ENCODE results near the gene MPC1L. TPM values are rescaled to one million over a fixed set of nuclear protein-coding genes. Genes with fewer than 3 reads are reported as not detected.
"Not testable (repeated sequence)": the region's sequence is repeated elsewhere in the genome, so short reads cannot be mapped to it uniquely, and the experiment has no call there.

MPC1L gene
- total RNA-seq, 5 donors from 2014 or later (not counting 1 experiment from before 2014, with no cell fraction given) = not detected

DNA sequence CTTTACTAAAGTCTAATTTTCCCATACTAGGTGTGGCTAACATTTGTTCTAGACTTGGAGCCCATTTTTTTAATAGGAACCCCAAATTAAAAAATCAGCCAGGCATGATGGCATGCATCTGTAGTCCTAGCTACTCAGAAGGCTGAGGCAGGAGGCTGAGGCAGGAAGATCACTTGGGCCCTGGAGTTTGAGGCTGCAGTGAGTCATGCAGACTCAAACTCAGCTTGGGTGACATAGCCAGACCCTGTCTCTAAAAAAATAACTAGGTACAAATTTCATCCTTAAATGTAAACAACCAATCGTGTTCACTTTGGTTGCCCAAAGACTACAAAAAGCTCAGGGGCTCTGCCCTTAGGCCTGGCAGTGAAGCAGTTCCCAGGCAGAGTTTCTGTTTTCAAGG is 35.6 kb upstream of the MPC1L start:
- ATAC-seq (replicated peaks in 1 of 4) = peak in 3 of 4 experiments; percentile 38 to 46 (median 43)
- WGBS (ENCODE audit: insufficient coverage) = no CpG with 5 or more reads among the region's 1 CpG
- H3K4me1 Mint-ChIP-seq = peaks cover 43 to 60% (median 58%) of the 10 kb centered on the region in 3 donors

DNA sequence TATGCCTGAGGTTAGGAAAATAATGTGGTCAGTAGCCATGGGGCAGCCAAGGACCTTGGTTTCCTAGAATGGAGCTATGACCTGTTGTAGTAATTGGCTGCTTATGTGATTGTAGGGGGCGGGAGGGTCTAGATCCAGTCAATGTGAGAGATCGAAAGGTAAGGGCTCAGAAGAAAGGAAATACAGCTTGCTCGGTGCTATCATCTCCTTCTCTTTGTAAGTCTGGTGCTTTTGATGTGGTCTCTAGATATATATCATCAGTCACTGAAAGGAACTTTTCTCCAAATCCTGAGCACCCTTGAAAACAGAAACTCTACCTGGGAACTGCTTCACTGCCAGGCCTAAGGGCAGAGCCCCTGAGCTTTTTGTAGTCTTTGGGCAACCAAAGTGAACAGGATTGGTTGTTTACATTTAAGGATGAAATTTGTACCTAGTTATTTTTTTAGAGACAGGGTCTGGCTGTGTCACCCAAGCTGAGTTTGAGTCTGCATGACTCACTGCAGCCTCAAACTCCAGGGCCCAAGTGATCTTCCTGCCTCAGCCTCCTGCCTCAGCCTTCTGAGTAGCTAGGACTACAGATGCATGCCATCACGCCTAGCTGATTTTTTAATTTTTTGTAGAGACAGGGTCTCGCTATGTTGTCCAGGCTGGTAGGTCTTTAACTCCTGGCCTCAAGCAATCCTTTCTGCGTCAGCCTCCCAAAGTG is 33.5 kb upstream of the MPC1L start:
- H3K9me3 Mint-ChIP-seq; H3K27me3 ChIP-seq (replicated peaks in 1 of 2; ENCODE audit: control insufficient read depth in 2 of 2, extremely low read depth in 1 of 2, insufficient read depth in 2 of 2, low read length in 1 of 2); H3K9me3 ChIP-seq; H3K4me3 ChIP-seq (ENCODE audit: control insufficient read depth in 1 of 2, extremely low read depth in 1 of 2, low read length in 1 of 2); H3K27ac ChIP-seq (ENCODE audit: low read length): not testable (repeated sequence)
- H3K36me3 ChIP-seq (ENCODE audit: control insufficient read depth in 2 of 2, extremely low read depth in 1 of 2, insufficient read depth in 1 of 2, low read length in 1 of 2) = peaks cover 0 to 17% of the 10 kb centered on the region in 2 donors
- CTCF ChIA-PET = interaction anchor here (1.0 to 1.4 kb wide), 2 partner anchors 46 to 51 kb away, joined by 3 to 5 read pairs; no protein-coding TSS in a partner anchor
- peaks cover 0 to 14% of the 10 kb centered on the region in 2 donors for H3K27me3 Mint-ChIP-seq
- POLR2A ChIA-PET = interaction anchor here in 1 of 2 donors (0.6 kb wide), 1 partner anchor 641 kb away, joined by 4 read pairs; no protein-coding TSS in a partner anchor
- DNase-seq (peak in 6 of 35 experiments; percentile 1 to 57 (median 6)), ATAC-seq (replicated peaks in 1 of 4) (peak; percentile 91 to 98 (median 94))
- WGBS (ENCODE audit: insufficient coverage) = 80% methylated on average over 1 of the region's 6 CpGs
- H3K4me1 ChIP-seq (ENCODE audit: control insufficient read depth in 1 of 2, extremely low read depth in 1 of 2, insufficient read depth in 2 of 2, low read length in 2 of 2) = peaks cover 12 to 13% of the 10 kb centered on the region in 2 experiments
- peaks cover 16% of the 10 kb centered on the region for H3K36me3 Mint-ChIP-seq
- H3K27ac Mint-ChIP-seq = peak overlapping the region; percentile 24 to 73
- H3K4me3 Mint-ChIP-seq = peak overlapping the region in 2 of 3 donors; percentile 14 to 47
- H3K4me1 Mint-ChIP-seq = peaks cover 31 to 50% (median 46%) of the 10 kb centered on the region in 3 donors

More for the DNA sequence above, 35.6 kb upstream of the MPC1L start:
- Histone ChIP-seq H3K4me1 (ENCODE audit: control insufficient read depth in 1 of 2, extremely low read depth in 1 of 2, insufficient read depth in 2 of 2, low read length in 2 of 2) (peaks cover 12 to 13% of the 10 kb centered on the region in 2 experiments), H3K36me3 (ENCODE audit: control insufficient read depth in 2 of 2, extremely low read depth in 1 of 2, insufficient read depth in 1 of 2, low read length in 1 of 2) (peaks cover 0 to 12% of the 10 kb centered on the region in 2 donors)
- H3K4me3 ChIP-seq (ENCODE audit: control insufficient read depth in 1 of 2, extremely low read depth in 1 of 2, low read length in 1 of 2); H3K36me3 Mint-ChIP-seq; H3K9me3 Mint-ChIP-seq; H3K4me3 Mint-ChIP-seq; H3K27me3 ChIP-seq (replicated peaks in 1 of 2; ENCODE audit: control insufficient read depth in 2 of 2, extremely low read depth in 1 of 2, insufficient read depth in 2 of 2, low read length in 1 of 2); CTCF ChIA-PET; DNase-seq; H3K9me3 ChIP-seq; H3K27ac ChIP-seq (ENCODE audit: low read length): not testable (repeated sequence)
- peak overlapping the region in 1 of 2 donors; percentile 2 for H3K27ac Mint-ChIP-seq
- POLR2A ChIA-PET = interaction anchor here in 1 of 2 donors (0.6 kb wide), 1 partner anchor 53 kb away, joined by 9 read pairs; no protein-coding TSS in a partner anchor
- H3K27me3 Mint-ChIP-seq = peaks cover 0 to 26% of the 10 kb centered on the region in 2 donors

DNA sequence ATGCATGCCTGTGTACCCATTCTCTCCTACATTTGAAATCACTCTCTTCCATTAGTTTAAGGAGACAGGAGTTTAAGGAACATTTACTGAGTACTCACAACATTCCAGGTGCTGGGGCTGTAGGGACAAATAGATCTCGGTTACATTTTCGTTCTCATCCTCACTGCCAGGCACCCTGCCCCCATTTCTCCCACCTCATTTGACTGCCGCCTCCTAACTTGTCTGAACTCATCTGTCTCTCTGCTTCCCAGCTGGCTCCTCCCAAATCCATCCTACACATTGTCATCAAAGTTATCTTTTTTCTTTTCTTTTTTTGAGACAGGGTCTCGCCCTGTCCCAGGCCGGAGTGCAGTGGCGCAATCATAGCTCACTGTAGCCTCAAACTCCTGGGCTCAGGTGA is 19.8 kb upstream of the MPC1L start:
- no peak for ATAC-seq (replicated peaks in 1 of 4)
- POLR2A ChIA-PET = interaction anchor here in 1 of 2 donors (0.6 kb wide), 1 partner anchor 8 kb away, joined by 4 read pairs; no protein-coding TSS in a partner anchor

DNA sequence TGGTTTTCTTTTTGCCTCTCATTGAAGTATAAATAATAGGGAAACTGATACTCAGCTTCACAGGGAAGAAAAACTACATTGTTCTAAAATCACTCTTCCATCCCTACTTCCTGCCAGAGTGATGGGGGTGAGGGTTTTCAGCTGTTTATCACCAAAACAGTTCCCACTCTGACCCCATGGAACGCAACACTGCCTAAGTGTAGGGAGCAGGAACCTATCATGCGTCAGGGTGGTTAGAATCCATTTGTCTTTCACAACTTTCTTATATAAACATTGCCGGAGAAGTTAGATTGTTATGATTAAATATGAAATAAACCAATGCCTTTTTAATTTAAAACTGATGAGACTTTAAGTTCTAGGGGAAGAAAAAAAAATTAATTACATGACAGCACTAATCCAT is 15.8 kb upstream of the MPC1L start:
- ATAC-seq (replicated peaks in 1 of 4) (no peak), DNase-seq (no peak)
- Mint-ChIP-seq H3K4me1 (no peaks in the 10 kb centered on the region), H3K9me3 (no peaks in the 10 kb centered on the region), H3K36me3 (peaks cover 13% of the 10 kb centered on the region), H3K4me3 (no peak overlapping the region), H3K27ac (no peak overlapping the region), H3K27me3 (peaks cover 0 to 9% of the 10 kb centered on the region in 2 donors)
- Histone ChIP-seq H3K27ac (ENCODE audit: low read length) (no peak overlapping the region), H3K27me3 (replicated peaks in 1 of 2; ENCODE audit: control insufficient read depth in 2 of 2, extremely low read depth in 1 of 2, insufficient read depth in 2 of 2, low read length in 1 of 2) (no peaks in the 10 kb centered on the region), H3K4me1 (ENCODE audit: control insufficient read depth in 1 of 2, extremely low read depth in 1 of 2, insufficient read depth in 2 of 2, low read length in 2 of 2) (no peaks in the 10 kb centered on the region), H3K4me3 (ENCODE audit: control insufficient read depth in 1 of 2, extremely low read depth in 1 of 2, low read length in 1 of 2) (no peak overlapping the region), H3K9me3 (no peaks in the 10 kb centered on the region), H3K36me3 (ENCODE audit: control insufficient read depth in 2 of 2, extremely low read depth in 1 of 2, insufficient read depth in 1 of 2, low read length in 1 of 2) (peaks cover 0 to 4% of the 10 kb centered on the region in 2 donors)
- WGBS (ENCODE audit: insufficient coverage) = no CpG with 5 or more reads among the region's 3 CpGs
- ChIA-PET CTCF (no interaction called here), POLR2A (no interaction called here)

More for the DNA sequence above, 19.8 kb upstream of the MPC1L start:
- CTCF ChIA-PET = interaction anchor here in 1 of 2 donors (1.0 kb wide), 1 partner anchor 59 kb away, joined by 3 read pairs; no protein-coding TSS in a partner anchor
- peaks cover 0 to 25% of the 10 kb centered on the region in 2 donors for H3K27me3 Mint-ChIP-seq
- Histone ChIP-seq H3K27ac (ENCODE audit: low read length) (no peak overlapping the region), H3K27me3 (replicated peaks in 1 of 2; ENCODE audit: control insufficient read depth in 2 of 2, extremely low read depth in 1 of 2, insufficient read depth in 2 of 2, low read length in 1 of 2) (no peaks in the 10 kb centered on the region), H3K4me1 (ENCODE audit: control insufficient read depth in 1 of 2, extremely low read depth in 1 of 2, insufficient read depth in 2 of 2, low read length in 2 of 2) (no peaks in the 10 kb centered on the region), H3K4me3 (ENCODE audit: control insufficient read depth in 1 of 2, extremely low read depth in 1 of 2, low read length in 1 of 2) (no peak overlapping the region), H3K9me3 (no peaks in the 10 kb centered on the region), H3K36me3 (ENCODE audit: control insufficient read depth in 2 of 2, extremely low read depth in 1 of 2, insufficient read depth in 1 of 2, low read length in 1 of 2) (peaks cover 0 to 34% of the 10 kb centered on the region in 2 donors)
- no peaks in the 10 kb centered on the region for H3K4me1 Mint-ChIP-seq
- WGBS (ENCODE audit: insufficient coverage) = 97% methylated on average over 6 of the region's 6 CpGs
- no peak overlapping the region for H3K4me3 Mint-ChIP-seq
- peak overlapping the region in 1 of 2 donors; percentile 27 for H3K27ac Mint-ChIP-seq
- no peak for DNase-seq
- H3K9me3 Mint-ChIP-seq = no peaks in the 10 kb centered on the region
- H3K36me3 Mint-ChIP-seq = peaks cover 28% of the 10 kb centered on the region

DNA sequence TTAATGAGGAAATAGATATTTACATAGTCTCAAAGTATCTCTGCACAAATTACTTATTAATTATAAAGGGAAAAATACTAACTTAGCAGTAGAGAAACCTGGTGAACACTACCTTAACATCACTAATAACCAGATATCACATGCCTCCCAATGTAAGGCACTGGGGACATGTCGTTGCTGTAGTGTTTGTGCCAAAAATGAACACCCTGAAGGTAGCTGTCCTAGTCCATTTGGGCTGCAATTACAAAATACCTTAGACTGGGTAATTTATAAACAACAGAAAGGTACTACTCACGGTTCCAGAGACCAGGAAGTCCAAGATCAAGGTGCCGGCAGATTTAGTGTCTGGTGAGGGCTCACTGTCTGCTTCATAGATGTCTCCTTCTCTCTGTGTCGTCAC is 10.7 kb upstream of the MPC1L start:
- POLR2A ChIA-PET = no interaction called here
- H3K27me3 Mint-ChIP-seq = peaks cover 0 to under 1% of the 10 kb centered on the region in 2 donors
- no peaks in the 10 kb centered on the region for H3K36me3 Mint-ChIP-seq
- ATAC-seq (replicated peaks in 1 of 4) (no peak), DNase-seq (no peak)
- no peak overlapping the region for H3K27ac ChIP-seq (ENCODE audit: low read length)
- CTCF ChIA-PET = no interaction called here
- H3K9me3 Mint-ChIP-seq = no peaks in the 10 kb centered on the region
- WGBS (ENCODE audit: insufficient coverage) = no CpG with 5 or more reads among the region's 4 CpGs
- H3K36me3 ChIP-seq (ENCODE audit: control insufficient read depth in 2 of 2, extremely low read depth in 1 of 2, insufficient read depth in 1 of 2, low read length in 1 of 2) = no peaks in the 10 kb centered on the region
- H3K27me3 ChIP-seq (replicated peaks in 1 of 2; ENCODE audit: control insufficient read depth in 2 of 2, extremely low read depth in 1 of 2, insufficient read depth in 2 of 2, low read length in 1 of 2) = no peaks in the 10 kb centered on the region
- H3K27ac Mint-ChIP-seq = no peak overlapping the region
- H3K4me3 Mint-ChIP-seq = no peak overlapping the region
- no peaks in the 10 kb centered on the region for H3K4me1 Mint-ChIP-seq
- H3K4me3 ChIP-seq (ENCODE audit: control insufficient read depth in 1 of 2, extremely low read depth in 1 of 2, low read length in 1 of 2) = no peak overlapping the region
- H3K4me1 ChIP-seq (ENCODE audit: control insufficient read depth in 1 of 2, extremely low read depth in 1 of 2, insufficient read depth in 2 of 2, low read length in 2 of 2) = no peaks in the 10 kb centered on the region
- H3K9me3 ChIP-seq = no peaks in the 10 kb centered on the region

DNA sequence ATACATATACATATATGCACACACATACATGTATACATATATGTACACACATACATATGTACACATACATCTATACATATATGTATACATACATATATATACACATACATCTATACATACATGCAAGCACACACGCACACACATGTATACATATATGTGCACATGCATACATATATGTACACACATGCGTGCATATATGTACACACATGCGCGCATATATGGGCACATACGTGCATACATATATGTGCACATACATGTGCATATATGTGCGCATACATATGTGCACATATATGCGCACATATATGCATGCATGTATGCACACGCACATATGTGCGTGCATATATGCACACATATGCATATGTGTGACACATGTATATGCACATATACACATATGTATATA is 7.3 kb upstream of the MPC1L start:
- Mint-ChIP-seq H3K4me1 (no peaks in the 10 kb centered on the region), H3K9me3 (no peaks in the 10 kb centered on the region), H3K27me3 (no peaks in the 10 kb centered on the region), H3K27ac (no peak overlapping the region), H3K36me3 (no peaks in the 10 kb centered on the region), H3K4me3 (no peak overlapping the region)
- Histone ChIP-seq H3K27me3 (replicated peaks in 1 of 2; ENCODE audit: control insufficient read depth in 2 of 2, extremely low read depth in 1 of 2, insufficient read depth in 2 of 2, low read length in 1 of 2) (no peaks in the 10 kb centered on the region), H3K27ac (ENCODE audit: low read length) (no peak overlapping the region), H3K36me3 (ENCODE audit: control insufficient read depth in 2 of 2, extremely low read depth in 1 of 2, insufficient read depth in 1 of 2, low read length in 1 of 2) (no peaks in the 10 kb centered on the region), H3K4me1 (ENCODE audit: control insufficient read depth in 1 of 2, extremely low read depth in 1 of 2, insufficient read depth in 2 of 2, low read length in 2 of 2) (no peaks in the 10 kb centered on the region), H3K9me3 (no peaks in the 10 kb centered on the region), H3K4me3 (ENCODE audit: control insufficient read depth in 1 of 2, extremely low read depth in 1 of 2, low read length in 1 of 2) (no peak overlapping the region)
- 100% methylated on average over 1 of the region's 9 CpGs for WGBS (ENCODE audit: insufficient coverage)
- CTCF ChIA-PET = no interaction called here
- ATAC-seq (replicated peaks in 1 of 4) (no peak), DNase-seq (no peak)
- POLR2A ChIA-PET = no interaction called here

Data from T-cell (primary cell).